Measurements from ENCODE around the gene OGFR. TPM values are rescaled to one million over a fixed set of nuclear protein-coding genes. Genes with fewer than 3 reads are reported as not detected.

OGFR gene
- total RNA-seq, 1 donor from 2014 or later, result 56.5 TPM

- TF ChIP-seq, protein P1, sequence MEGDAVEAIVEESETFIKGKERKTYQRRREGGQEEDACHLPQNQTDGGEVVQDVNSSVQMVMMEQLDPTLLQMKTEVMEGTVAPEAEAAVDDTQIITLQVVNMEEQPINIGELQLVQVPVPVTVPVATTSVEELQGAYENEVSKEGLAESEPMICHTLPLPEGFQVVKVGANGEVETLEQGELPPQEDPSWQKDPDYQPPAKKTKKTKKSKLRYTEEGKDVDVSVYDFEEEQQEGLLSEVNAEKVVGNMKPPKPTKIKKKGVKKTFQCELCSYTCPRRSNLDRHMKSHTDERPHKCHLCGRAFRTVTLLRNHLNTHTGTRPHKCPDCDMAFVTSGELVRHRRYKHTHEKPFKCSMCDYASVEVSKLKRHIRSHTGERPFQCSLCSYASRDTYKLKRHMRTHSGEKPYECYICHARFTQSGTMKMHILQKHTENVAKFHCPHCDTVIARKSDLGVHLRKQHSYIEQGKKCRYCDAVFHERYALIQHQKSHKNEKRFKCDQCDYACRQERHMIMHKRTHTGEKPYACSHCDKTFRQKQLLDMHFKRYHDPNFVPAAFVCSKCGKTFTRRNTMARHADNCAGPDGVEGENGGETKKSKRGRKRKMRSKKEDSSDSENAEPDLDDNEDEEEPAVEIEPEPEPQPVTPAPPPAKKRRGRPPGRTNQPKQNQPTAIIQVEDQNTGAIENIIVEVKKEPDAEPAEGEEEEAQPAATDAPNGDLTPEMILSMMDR (IDR thresholded peaks at IDR 0.05; ENCODE audit: unreplicated experiment), result no peak
- Mint-ChIP-seq H3K27ac (peak overlapping the region; percentile 61), H3K4me3 (peak overlapping the region; percentile 75), H3K9me3 (no peaks in the 10 kb centered on the region), H3K27me3 (ENCODE audit: low read depth) (no peaks in the 10 kb centered on the region), H3K36me3 (peaks cover 6% of the 10 kb centered on the region), H3K4me1 (peaks cover 22% of the 10 kb centered on the region)
- DNase-seq (ENCODE audit: low spot score in 2 of 2, unreplicated experiment in 2 of 2), result no peak
Observed at GRCh38 chr20:62805155-62805710, 598 bp downstream of the OGFR start.

DNA sequence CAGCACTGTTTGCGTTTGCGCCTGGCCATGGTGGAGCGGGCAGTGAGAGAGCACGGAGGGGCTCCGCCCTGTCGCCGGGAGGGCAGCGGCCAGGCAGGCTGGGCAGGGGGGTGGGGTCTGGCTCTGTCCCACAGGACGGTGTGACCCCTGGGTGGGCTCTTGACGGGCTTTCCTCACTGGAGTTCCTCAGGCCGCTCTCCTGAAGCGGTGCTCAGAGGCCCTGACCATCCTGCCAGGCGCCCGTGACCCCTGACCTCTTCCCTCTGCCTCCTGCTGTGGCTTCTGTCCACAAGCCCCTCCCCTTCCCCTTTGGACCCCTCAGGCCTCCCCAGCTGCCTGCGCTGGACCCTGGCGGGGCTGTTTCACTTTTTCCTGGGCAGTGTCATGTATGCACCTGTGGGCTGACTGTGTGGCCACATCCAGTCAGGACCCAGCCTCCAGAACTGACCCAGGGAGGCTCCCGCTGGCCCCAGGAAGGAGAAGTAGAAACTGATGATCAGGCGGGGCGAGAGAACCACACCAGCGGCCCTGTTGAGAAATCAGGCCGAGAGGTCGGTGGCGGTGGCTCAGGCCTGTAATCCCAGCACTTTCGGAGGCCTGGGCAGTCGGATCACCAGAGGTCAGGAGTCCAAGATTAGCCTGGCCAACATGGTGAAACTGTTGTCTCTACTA is 1.2 kb downstream of the OGFR start:
- H3K27me3 Mint-ChIP-seq (ENCODE audit: low read depth), result no peaks in the 10 kb centered on the region
- peaks cover 5% of the 10 kb centered on the region for H3K36me3 Mint-ChIP-seq
- H3K4me1 Mint-ChIP-seq, result peaks cover 22% of the 10 kb centered on the region
- TF ChIP-seq, protein P1 (IDR thresholded peaks at IDR 0.05; ENCODE audit: unreplicated experiment), result no peak
- H3K4me3 Mint-ChIP-seq, result peak overlapping the region; percentile 75
- H3K9me3 Mint-ChIP-seq, result no peaks in the 10 kb centered on the region
- no peak for DNase-seq (ENCODE audit: low spot score in 2 of 2, unreplicated experiment in 2 of 2)
- peak overlapping the region; percentile 61 for H3K27ac Mint-ChIP-seq

- peaks cover 22% of the 10 kb centered on the region for H3K4me1 Mint-ChIP-seq
- TF ChIP-seq, protein P1 (IDR thresholded peaks at IDR 0.05; ENCODE audit: unreplicated experiment), result no peak
- peaks cover 4% of the 10 kb centered on the region for H3K36me3 Mint-ChIP-seq
- H3K27me3 Mint-ChIP-seq (ENCODE audit: low read depth), result no peaks in the 10 kb centered on the region
- H3K4me3 Mint-ChIP-seq, result peak overlapping the region; percentile 75
- H3K27ac Mint-ChIP-seq, result no peak overlapping the region
- DNase-seq (ENCODE audit: low spot score in 2 of 2, unreplicated experiment in 2 of 2), result no peak
- no peaks in the 10 kb centered on the region for H3K9me3 Mint-ChIP-seq
Observed at GRCh38 chr20:62806383-62807050, 1.9 kb downstream of the OGFR start.

GRCh38 chr20:62807444-62808210 is 3.0 kb downstream of the OGFR start:
- H3K27ac Mint-ChIP-seq, result no peak overlapping the region
- no peaks in the 10 kb centered on the region for H3K27me3 Mint-ChIP-seq (ENCODE audit: low read depth)
- H3K9me3 Mint-ChIP-seq, result no peaks in the 10 kb centered on the region
- DNase-seq (ENCODE audit: low spot score in 2 of 2, unreplicated experiment in 2 of 2), result no peak
- TF ChIP-seq, protein P1 (IDR thresholded peaks at IDR 0.05; ENCODE audit: unreplicated experiment), result no peak
- peaks cover 7% of the 10 kb centered on the region for H3K36me3 Mint-ChIP-seq
- H3K4me3 Mint-ChIP-seq, result peak overlapping the region; percentile 47
- peaks cover 22% of the 10 kb centered on the region for H3K4me1 Mint-ChIP-seq

DNA sequence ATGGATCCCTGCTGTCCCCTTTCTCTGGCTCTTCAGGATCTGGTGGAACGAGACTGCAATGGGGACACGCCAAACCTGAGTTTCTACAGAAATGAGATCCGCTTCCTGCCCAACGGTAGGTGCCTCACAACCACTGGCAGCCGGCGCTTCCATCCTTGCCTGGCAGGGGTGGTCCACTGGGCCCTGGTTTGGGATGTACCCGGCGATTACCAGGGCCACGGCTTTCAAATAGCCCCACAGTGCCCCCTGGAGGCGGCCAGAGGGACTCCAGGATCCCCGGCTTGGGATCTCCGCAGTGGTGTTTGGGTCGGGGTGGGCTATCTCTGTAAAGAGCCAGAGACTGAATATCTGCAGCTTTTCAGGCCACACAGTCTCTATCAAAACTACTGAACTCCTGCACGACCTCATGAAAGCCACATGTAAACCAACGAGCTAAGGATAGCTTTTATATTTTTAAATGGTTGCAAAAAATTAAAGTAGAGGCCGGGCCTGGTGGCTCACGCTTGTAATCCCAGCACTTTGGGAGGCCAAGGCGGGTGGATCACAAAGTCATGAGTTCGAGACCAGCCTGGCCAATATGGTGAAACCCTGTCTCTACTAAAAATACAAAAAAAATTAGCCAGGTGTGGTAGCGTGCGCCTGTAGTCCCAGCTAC is 3.7 kb downstream of the OGFR start:
- H3K36me3 Mint-ChIP-seq, result peaks cover 7% of the 10 kb centered on the region
- no peaks in the 10 kb centered on the region for H3K9me3 Mint-ChIP-seq
- no peaks in the 10 kb centered on the region for H3K27me3 Mint-ChIP-seq (ENCODE audit: low read depth)
- DNase-seq (ENCODE audit: low spot score in 2 of 2, unreplicated experiment in 2 of 2), result peak in 1 of 2 experiments; percentile 85
- H3K4me3 Mint-ChIP-seq, result peak overlapping the region; percentile 44
- peaks cover 22% of the 10 kb centered on the region for H3K4me1 Mint-ChIP-seq
- TF ChIP-seq, protein P1 (IDR thresholded peaks at IDR 0.05; ENCODE audit: unreplicated experiment), result peak; percentile 88
- peak overlapping the region; percentile 9 for H3K27ac Mint-ChIP-seq
